GM12872 (cell line): Measurements from ENCODE around the gene SLC25A2.

Experiments used
- CTCF ChIP-seq: IDR thresholded peaks from 3 replicates; pipeline ENCODE4 v1.5.1; 2011; ENCODE audit warnings: low read depth, mild to moderate bottlenecking, low read length, moderate library complexity; ENCODE audit not compliant: insufficient read depth

The SLC25A2 gene

GRCh38 chr5:141303756-141304155 is at the start of gene SLC25A2:
Gene SLC25A2 (minus strand): TSS chr5:141304049. CDS start chr5:141303865, 184 bp downstream.
- TF ChIP-seq CTCF, result no peak

GRCh38 chr5:141351591-141351990 is 47.7 kb upstream of the SLC25A2 start:
- no peak for TF ChIP-seq CTCF

- TF ChIP-seq CTCF, result peak; percentile 64
Observed at GRCh38 chr5:141349917-141350619, 46.2 kb upstream of the SLC25A2 start, which contains the start of gene PCDHGB1. Gene PCDHGB1 (plus strand): TSS chr5:141350099. CDS start chr5:141350261, 162 bp downstream.

- no peak for TF ChIP-seq CTCF
Observed at GRCh38 chr5:141345327-141345726, 41.5 kb upstream of the SLC25A2 start.

- no peak for TF ChIP-seq CTCF
Observed at GRCh38 chr5:141343953-141344463, 40.2 kb upstream of the SLC25A2 start.

- TF ChIP-seq CTCF, result peak; percentile 33; the same call in 2 of the 3 replicates
Observed at GRCh38 chr5:141343242-141343952, 39.5 kb upstream of the SLC25A2 start, which contains the start of gene PCDHGA3. Gene PCDHGA3 (plus strand): TSS chr5:141343829. CDS start chr5:141344034, 205 bp downstream.

GRCh38 chr5:141342773-141343172 is 38.9 kb upstream of the SLC25A2 start:
- TF ChIP-seq CTCF, result no peak
